Naive thymus-derived CD4-positive, alpha-beta T cell (primary cell): Measurements from ENCODE around the gene LPP. TPM values are rescaled to one million over a fixed set of nuclear protein-coding genes. Genes with fewer than 3 reads are reported as not detected.

Experiments
- ATAC-seq: fragments of 150-1000 bp; cut with Tn5 transposase; 2 replicates; pipeline ENCODE4 v1.10.0; 2021; ENCODE audit warnings: mild to moderate bottlenecking, moderate library complexity
- CTCF ChIA-PET: fragments of 350-600 bp; sonication (Branson Sonifier 250); formaldehyde crosslinking; loops from one replicate; lab custom pipeline; 2021; ENCODE audit warnings: antibody characterized with exemption; lab: Charles Lee
- POLR2A ChIA-PET: fragments of 350-600 bp; sonication (Branson Sonifier 250); formaldehyde crosslinking; loops from one replicate; lab custom pipeline; 2021; ENCODE audit warnings: antibody characterized with exemption, inconsistent platforms; lab: Charles Lee
- DNase-seq, 9 donors: peaks; one replicate each; pipeline versions ENCODE4 v3.0.0 to v3.0.0-alpha.2; 2020 to 2022; ENCODE audit warnings: mixed read lengths in 1 of 9
- H3K27ac ChIP-seq: one replicate; pipeline ENCODE4 v1.7.0; 2013; ENCODE audit warnings: mild to moderate bottlenecking, low read depth, low read length, moderate library complexity
- H3K27me3 ChIP-seq, 2 donors: one replicate each; pipeline ENCODE4 v1.7.0; 2013; ENCODE audit warnings: low read length in 2 of 2, mild to moderate bottlenecking in 2 of 2, moderate library complexity in 2 of 2; ENCODE audit not compliant: control insufficient read depth in 2 of 2, insufficient read depth in 2 of 2
- H3K36me3 ChIP-seq, 3 experiments: 1 replicate in 2 of 3; 2 replicates in 1 of 3; pipeline ENCODE4 v1.7.0; 2013; ENCODE audit warnings: low read length in 3 of 3, mild to moderate bottlenecking in 3 of 3, moderate library complexity in 1 of 3; ENCODE audit not compliant: insufficient read depth in 3 of 3, control insufficient read depth in 2 of 3
- H3K4me1 ChIP-seq, 2 donors: one replicate each; pipeline ENCODE4 v1.7.0; 2013; ENCODE audit warnings: low read length in 2 of 2, mild to moderate bottlenecking in 2 of 2, moderate library complexity in 1 of 2; ENCODE audit not compliant: control insufficient read depth in 2 of 2, insufficient read depth in 2 of 2
- H3K4me3 ChIP-seq: 2 replicates; pipeline ENCODE4 v1.7.0; 2013; ENCODE audit warnings: mild to moderate bottlenecking, low read length
- H3K9me3 ChIP-seq, 3 experiments: 1 replicate in 2 of 3; 2 replicates in 1 of 3; pipeline ENCODE4 v1.7.0; 2013; ENCODE audit warnings: low read length in 3 of 3; ENCODE audit not compliant: control insufficient read depth in 2 of 3
- H3K27ac Mint-ChIP-seq, 9 donors: one replicate each; pipeline ENCODE4 v1.8.0; 2020 to 2022; ENCODE audit warnings: mixed read lengths in 9 of 9, mild to moderate bottlenecking in 8 of 9, moderate library complexity in 5 of 9, inconsistent platforms in 2 of 9
- H3K27me3 Mint-ChIP-seq, 5 donors: one replicate each; pipeline ENCODE4 v1.8.0; 2021 to 2022; ENCODE audit warnings: mixed read lengths in 5 of 5, mild to moderate bottlenecking in 1 of 5
- H3K36me3 Mint-ChIP-seq, 5 donors: one replicate each; pipeline ENCODE4 v1.8.0; 2020 to 2022; ENCODE audit warnings: mixed read lengths in 5 of 5, mild to moderate bottlenecking in 3 of 5, inconsistent platforms in 1 of 5
- H3K4me1 Mint-ChIP-seq, 7 donors: one replicate each; pipeline ENCODE4 v1.8.0; 2020 to 2022; ENCODE audit warnings: mixed read lengths in 7 of 7, mild to moderate bottlenecking in 3 of 7, inconsistent platforms in 1 of 7
- H3K4me3 Mint-ChIP-seq, 10 donors: one replicate each; pipeline ENCODE4 v1.8.0; 2020 to 2022; ENCODE audit warnings: mild to moderate bottlenecking in 10 of 10, mixed read lengths in 10 of 10, moderate library complexity in 6 of 10, inconsistent platforms in 2 of 10
- H3K9me3 Mint-ChIP-seq, 11 donors: one replicate each; pipeline ENCODE4 v1.8.0; 2020 to 2022; ENCODE audit warnings: mixed read lengths in 11 of 11, mild to moderate bottlenecking in 4 of 11, inconsistent platforms in 1 of 11, moderate library complexity in 1 of 11
- intact Hi-C, 2 donors: fragments of 100-400 bp; cut with micrococcal nuclease; formaldehyde crosslinking; loops; one replicate each; pipeline ENCODE4 v1.15.1; 2023
- polyA plus RNA-seq, 2 donors: library from polyadenylated mRNA; unstranded; fragments of 300-500 nt; fragmentation: Illumina TruSeq; gene quantifications; one replicate each; pipeline ENCODE4 v1.2.3, GENCODE V29; 2021
- total RNA-seq, 6 experiments: library from RNA in 5 of 6; stranded (reverse) in 5 of 6; gene quantifications; 1 replicate in 5 of 6; 2 replicates in 1 of 6; pipeline ENCODE4 v1.2.3 and lab custom pipeline; 2021 to 2026

Gene LPP
- total and polyA plus RNA-seq, 7 experiments from 2014 or later: 10.3 to 95.2 (median 19.5) TPM

DNA sequence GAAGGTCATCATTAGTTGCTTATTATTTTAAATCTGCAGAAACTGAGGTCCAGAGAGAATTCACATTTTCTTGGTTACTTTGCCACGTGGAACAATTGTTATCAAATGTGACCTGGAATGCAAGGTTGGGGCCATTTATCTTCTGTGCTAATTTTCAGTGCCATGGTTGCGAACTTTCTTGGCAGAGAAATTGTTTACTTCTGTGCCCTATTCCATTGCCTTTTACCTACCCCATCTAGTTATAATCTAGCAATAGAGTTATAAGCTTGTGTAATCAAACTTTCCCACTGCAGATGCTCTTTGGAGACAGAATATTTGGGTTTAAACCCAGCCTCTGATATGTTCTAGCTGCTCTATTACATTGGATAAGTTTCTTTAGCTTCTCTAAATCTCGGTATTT, 242.9 kb downstream of the LPP start:
- POLR2A ChIA-PET: no interaction called here
- H3K4me3 Mint-ChIP-seq: peak overlapping the region in 8 of 10 donors; percentile 27 to 89 (median 62)
- CTCF ChIA-PET: interaction anchor here (1.6 kb wide), 1 partner anchor 16 kb away, joined by 4 read pairs; no protein-coding TSS in a partner anchor
- intact Hi-C loops: loop anchor here in 1 of 2 donors (10.0 kb wide), 1 partner anchor 738 kb away; no protein-coding TSS in a partner anchor
- H3K36me3 Mint-ChIP-seq: peaks cover 0 to 10% (median 6%) of the 10 kb centered on the region in 5 donors
- DNase-seq (no peak), ATAC-seq (no peak)
- Histone ChIP-seq H3K4me1 (peaks cover 0 to 4% of the 10 kb centered on the region in 2 donors), H3K27me3 (no peaks in the 10 kb centered on the region), H3K27ac (no peak overlapping the region), H3K36me3 (no peaks in the 10 kb centered on the region), H3K4me3 (peak overlapping the region; percentile 28), H3K9me3 (no peaks in the 10 kb centered on the region)
- peak overlapping the region in 6 of 9 donors; percentile 25 to 92 (median 54) for H3K27ac Mint-ChIP-seq
- peaks cover 22 to 46% (median 38%) of the 10 kb centered on the region in 7 donors for H3K4me1 Mint-ChIP-seq
- no peaks in the 10 kb centered on the region for H3K27me3 Mint-ChIP-seq
- H3K9me3 Mint-ChIP-seq: peaks cover 0 to 5% (median 0%) of the 10 kb centered on the region in 11 donors

- Mint-ChIP-seq H3K4me3 (peak overlapping the region in 9 of 10 donors; percentile 5 to 89 (median 62)), H3K27me3 (no peaks in the 10 kb centered on the region), H3K27ac (peak overlapping the region in 4 of 9 donors; percentile 25 to 71 (median 52)), H3K9me3 (peaks cover 0 to 13% (median 0%) of the 10 kb centered on the region in 11 donors), H3K36me3 (peaks cover 3 to 14% (median 8%) of the 10 kb centered on the region in 5 donors), H3K4me1 (peaks cover 28 to 54% (median 47%) of the 10 kb centered on the region in 7 donors)
- Histone ChIP-seq H3K4me1 (peaks cover 0 to 4% of the 10 kb centered on the region in 2 donors), H3K9me3 (no peaks in the 10 kb centered on the region), H3K27ac (no peak overlapping the region), H3K36me3 (no peaks in the 10 kb centered on the region), H3K27me3 (no peaks in the 10 kb centered on the region), H3K4me3 (peak overlapping the region; percentile 28)
- intact Hi-C loops: loop anchor here in 1 of 2 donors (10.0 kb wide), 1 partner anchor 737 kb away; no protein-coding TSS in a partner anchor
- no peak for DNase-seq
- ATAC-seq: no peak
- ChIA-PET CTCF (interaction anchor here (1.0 to 1.6 kb wide), 2 partner anchors 17 to 125 kb away, joined by 3 to 4 read pairs; no protein-coding TSS in a partner anchor), POLR2A (no interaction called here)
Measured at GRCh38 chr3:188397766-188398705, 244.1 kb downstream of the LPP start.

- no peak overlapping the region for H3K4me3 ChIP-seq
- Mint-ChIP-seq H3K4me1 (peaks cover 28 to 63% (median 49%) of the 10 kb centered on the region in 7 donors), H3K4me3 (peak overlapping the region in 1 of 10 donors; percentile 42), H3K27me3 (no peaks in the 10 kb centered on the region), H3K9me3 (peaks cover 0 to 13% (median 0%) of the 10 kb centered on the region in 11 donors), H3K36me3 (peaks cover 3 to 19% (median 10%) of the 10 kb centered on the region in 5 donors), H3K27ac (peak overlapping the region in 2 of 9 donors; percentile 58 to 69)
- ChIA-PET CTCF (no interaction called here), POLR2A (no interaction called here)
- no peaks in the 10 kb centered on the region for H3K9me3 ChIP-seq
- H3K27me3 ChIP-seq: no peaks in the 10 kb centered on the region
- ATAC-seq (peak; percentile 75), DNase-seq (no peak)
- H3K27ac ChIP-seq: no peak overlapping the region
- H3K36me3 ChIP-seq: no peaks in the 10 kb centered on the region
- intact Hi-C loops: loop anchor here in 1 of 2 donors (1.0 to 10.0 kb wide), 6 partner anchors 10 to 598 kb away; partner anchors contain the start of gene LPP
- peaks cover 0 to 4% of the 10 kb centered on the region in 2 donors for H3K4me1 ChIP-seq
Measured at GRCh38 chr3:188400494-188401243, 246.7 kb downstream of the LPP start.

DNA sequence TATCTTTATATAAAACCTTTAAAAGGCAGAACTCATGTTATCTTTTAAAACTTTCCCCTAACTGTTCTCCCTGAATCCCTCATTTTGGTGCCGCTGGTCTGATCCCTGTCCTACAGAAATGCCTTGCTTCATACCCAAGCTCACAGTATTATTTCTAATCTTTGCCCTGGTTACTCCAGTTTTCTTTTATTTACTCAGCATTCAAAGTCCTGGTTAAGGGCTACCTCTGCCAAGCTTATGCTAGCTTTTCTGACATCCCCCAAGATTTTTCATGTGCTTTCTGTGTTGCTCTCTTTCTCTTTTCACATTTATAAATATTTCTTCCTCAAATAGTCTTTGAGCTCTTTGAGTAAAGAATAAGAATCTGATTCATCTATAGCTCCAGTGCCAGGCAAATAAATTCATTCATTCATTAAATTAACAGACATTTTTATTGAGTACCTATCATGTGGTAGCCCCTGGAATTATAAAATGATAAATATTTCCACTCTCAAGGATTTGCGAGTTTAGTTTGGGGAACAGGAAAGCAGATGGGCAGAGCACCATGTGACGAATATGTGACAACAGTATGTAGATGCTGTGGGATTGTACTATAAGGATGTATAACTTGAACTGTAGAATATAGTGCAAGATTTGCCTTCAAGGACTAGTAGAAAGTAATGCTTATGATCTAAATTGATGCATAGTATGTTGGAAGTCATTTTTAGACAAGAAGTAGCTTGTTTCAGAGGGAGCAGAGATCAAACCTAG, 247.5 kb downstream of the LPP start:
- H3K9me3 Mint-ChIP-seq: peaks cover 0 to 13% (median 0%) of the 10 kb centered on the region in 11 donors
- H3K36me3 Mint-ChIP-seq: peaks cover 9 to 27% (median 16%) of the 10 kb centered on the region in 5 donors
- ChIA-PET CTCF (no interaction called here), POLR2A (no interaction called here)
- Histone ChIP-seq H3K9me3 (no peaks in the 10 kb centered on the region), H3K4me3 (no peak overlapping the region), H3K36me3 (no peaks in the 10 kb centered on the region), H3K27me3 (no peaks in the 10 kb centered on the region), H3K27ac (no peak overlapping the region), H3K4me1 (peaks cover 0 to 4% of the 10 kb centered on the region in 2 donors)
- ATAC-seq (no peak), DNase-seq (no peak)
- H3K27me3 Mint-ChIP-seq: no peaks in the 10 kb centered on the region
- intact Hi-C loops: loop anchor here in 1 of 2 donors (5.0 to 10.0 kb wide), 5 partner anchors 79 to 599 kb away; partner anchors contain the start of gene LPP
- no peak overlapping the region for H3K4me3 Mint-ChIP-seq
- no peak overlapping the region for H3K27ac Mint-ChIP-seq
- H3K4me1 Mint-ChIP-seq: peaks cover 28 to 63% (median 48%) of the 10 kb centered on the region in 7 donors

DNA sequence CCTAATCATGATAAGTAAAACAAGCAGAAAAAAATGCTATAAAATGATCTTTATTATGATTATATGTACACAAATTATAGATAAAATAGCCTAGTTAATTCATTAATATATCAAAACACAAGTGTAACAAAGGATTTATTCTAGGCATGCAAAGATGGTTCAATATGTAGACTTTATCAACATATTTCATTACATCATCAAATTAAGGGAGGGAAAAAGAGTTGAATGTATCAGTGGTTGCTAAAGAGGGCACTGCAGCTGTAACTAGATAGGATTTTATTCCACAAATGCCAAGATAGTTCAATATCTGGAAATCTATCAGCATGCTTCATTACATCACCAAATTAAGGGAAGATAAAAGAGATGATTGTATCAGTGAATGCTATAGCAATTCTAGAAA, 248.3 kb downstream of the LPP start:
- Mint-ChIP-seq H3K9me3 (peaks cover 0 to 13% (median 0%) of the 10 kb centered on the region in 11 donors), H3K27ac (no peak overlapping the region), H3K36me3 (peaks cover 14 to 35% (median 24%) of the 10 kb centered on the region in 5 donors), H3K4me3 (no peak overlapping the region), H3K27me3 (no peaks in the 10 kb centered on the region), H3K4me1 (peaks cover 23 to 56% (median 39%) of the 10 kb centered on the region in 7 donors)
- Histone ChIP-seq H3K27ac (no peak overlapping the region), H3K4me1 (peaks cover 0 to 4% of the 10 kb centered on the region in 2 donors), H3K36me3 (no peaks in the 10 kb centered on the region), H3K9me3 (no peaks in the 10 kb centered on the region), H3K27me3 (no peaks in the 10 kb centered on the region), H3K4me3 (no peak overlapping the region)
- DNase-seq (no peak), ATAC-seq (no peak)
- ChIA-PET POLR2A (no interaction called here), CTCF (no interaction called here)
- intact Hi-C loops: loop anchor here in 1 of 2 donors (5.0 to 10.0 kb wide), 5 partner anchors 80 to 600 kb away; partner anchors contain the start of gene LPP
